Endothelial cell of umbilical vein (primary cell): Measurements from ENCODE around the gene NRXN3. TPM values are rescaled to one million over a fixed set of nuclear protein-coding genes. Genes with fewer than 3 reads are reported as not detected.

ENCODE experiments used
- BruUV-seq: library from RNA; stranded (reverse); fragments of 400-500 nt; replicated peaks from 2 replicates; lab custom pipeline; 2021; lab: Mats Ljungman, UMichigan
- CTCF ChIA-PET: fragments of 300-600, 350-600 bp; sonication (Branson Sonifier 250); formaldehyde crosslinking; loops from one replicate; lab custom pipeline; 2021; ENCODE audit warnings: antibody characterized with exemption, inconsistent platforms; lab: Charles Lee
- POLR2A ChIA-PET: fragments of 300-600, 350-600 bp; sonication (Branson Sonifier 250); formaldehyde crosslinking; loops from one replicate; lab custom pipeline; 2021; ENCODE audit warnings: antibody characterized with exemption, inconsistent platforms; lab: Charles Lee
- DNase-seq: peaks from one replicate; pipeline ENCODE4 v3.0.0-alpha.2; 2011; ENCODE audit warnings: low read depth, low spot score
- FAIRE-seq: peaks from 2 replicates; lab custom pipeline; 2011; peaks lifted over from hg19 to GRCh38; lab: Jason Lieb, UNC
- H2AFZ ChIP-seq: 2 replicates; pipeline ENCODE4 v1.6.0; 2012; ENCODE audit warnings: low read depth, low read length, control low read depth, inconsistent platforms
- H3K27ac ChIP-seq: 2 replicates; pipeline ENCODE4 v1.5.1; 2011; ENCODE audit warnings: low read depth, mild to moderate bottlenecking, control low read depth, low read length, moderate library complexity; ENCODE audit not compliant: insufficient read depth
- H3K27me3 ChIP-seq, 2 experiments: 2 replicates each; pipeline versions ENCODE4 v1.6.0 to v1.6.1; 2011; ENCODE audit warnings: low read length in 2 of 2, mixed read lengths in 1 of 2; ENCODE audit not compliant: control insufficient read depth in 2 of 2, insufficient read depth in 2 of 2
- H3K36me3 ChIP-seq, 2 experiments: 2 replicates in 1 of 2; 3 replicates in 1 of 2; pipeline ENCODE4 v1.5.1; 2011; ENCODE audit warnings: low read length in 2 of 2, mild to moderate bottlenecking in 1 of 2, moderate library complexity in 1 of 2; ENCODE audit not compliant: control insufficient read depth in 2 of 2, insufficient read depth in 2 of 2; ENCODE audit errors: extremely low read depth in 1 of 2
- H3K4me1 ChIP-seq: 3 replicates; pipeline ENCODE4 v1.5.1; 2011; ENCODE audit warnings: mild to moderate bottlenecking, low read length; ENCODE audit not compliant: control insufficient read depth, insufficient read depth; ENCODE audit errors: extremely low read depth
- H3K4me2 ChIP-seq: 2 replicates; pipeline ENCODE4 v1.6.1; 2011; ENCODE audit warnings: low read length, control low read depth, mixed read lengths; ENCODE audit not compliant: insufficient read depth
- H3K4me3 ChIP-seq, 3 experiments: fragments of 200-600 bp in 1 of 3; sonication (generic), shearing (Covaris generic) in 1 of 3; replicated peaks in 1 of 3; 2 replicates each; pipeline ENCODE4 v1.5.1; 2011 to 2016; ENCODE audit warnings: control low read depth in 3 of 3, low read length in 3 of 3, mild to moderate bottlenecking in 2 of 3, inconsistent platforms in 1 of 3, low read depth in 1 of 3, moderate library complexity in 1 of 3; ENCODE audit not compliant: insufficient read depth in 1 of 3
- H3K79me2 ChIP-seq: 2 replicates; pipeline ENCODE4 v1.6.0; 2012; ENCODE audit warnings: low read length, inconsistent platforms; ENCODE audit not compliant: control insufficient read depth, insufficient read depth
- H3K9ac ChIP-seq: replicated peaks from 2 replicates; pipeline ENCODE3; 2011; ENCODE audit warnings: low read length, control low read depth; ENCODE audit not compliant: insufficient read depth; ENCODE audit errors: extremely low read depth
- H3K9me1 ChIP-seq: replicated peaks from 3 replicates; pipeline ENCODE4 v1.6.0; 2011; ENCODE audit warnings: mild to moderate bottlenecking, low read length; ENCODE audit not compliant: control insufficient read depth, insufficient read depth; ENCODE audit errors: extremely low read depth
- H3K9me3 ChIP-seq: replicated peaks from 2 replicates; pipeline ENCODE4 v1.5.1; 2012; ENCODE audit warnings: low read length, inconsistent platforms; ENCODE audit not compliant: control insufficient read depth, insufficient read depth
- H4K20me1 ChIP-seq: replicated peaks from 2 replicates; pipeline ENCODE3; 2011; ENCODE audit warnings: mild to moderate bottlenecking, low read length; ENCODE audit not compliant: control insufficient read depth, insufficient read depth; ENCODE audit errors: extremely low read depth
- EZH2 ChIP-seq: IDR thresholded peaks from 2 replicates; pipeline ENCODE4 v1.6.1; 2012; ENCODE audit warnings: borderline replicate concordance, low read depth, mild to moderate bottlenecking, moderate library complexity, low read length, inconsistent platforms; ENCODE audit not compliant: severe bottlenecking
- GATA2 ChIP-seq: IDR thresholded peaks from 2 replicates; pipeline ENCODE4 v1.7.0; 2011; ENCODE audit warnings: low read depth, mild to moderate bottlenecking, moderate library complexity, mixed read lengths, low read length; ENCODE audit not compliant: insufficient read length, insufficient read depth
- MAX ChIP-seq: IDR thresholded peaks from 2 replicates; pipeline ENCODE4 v1.6.1; 2011; ENCODE audit not compliant: insufficient read depth, insufficient read length
- MYC ChIP-seq: IDR thresholded peaks from one replicate; pipeline ENCODE4 v1.6.1; 2011; ENCODE audit warnings: mild to moderate bottlenecking, low read depth, low read length
- POLR2A ChIP-seq: IDR thresholded peaks from 2 replicates; pipeline ENCODE4 v1.6.1; 2012; ENCODE audit warnings: low read depth, mild to moderate bottlenecking, control low read depth, low read length
- POLR2AphosphoS5 ChIP-seq: IDR thresholded peaks from 2 replicates; pipeline ENCODE4 v1.6.1; 2012; ENCODE audit warnings: low read depth, mild to moderate bottlenecking, control low read depth, low read length, moderate library complexity; ENCODE audit not compliant: insufficient read depth
- dilution Hi-C: fragments of 300-500 bp; cut with MboI; formaldehyde crosslinking; loops from one replicate; pipeline ENCODE4 v1.15.0; 2019; ENCODE audit warnings: low sequenced_read_pairs; ENCODE audit not compliant: extremely low pct_ligation_motif_present
- intact Hi-C: fragments of 100-400 bp; cut with micrococcal nuclease; formaldehyde crosslinking; loops from one replicate; pipeline ENCODE4 v1.10.0; 2022
- polyA plus RNA-seq, 4 experiments: library from polyadenylated mRNA; depleted of rRNA in 3 of 4; stranded (reverse) in 3 of 4; unstranded in 1 of 4; fragments of >200 nt; gene quantifications; 2 replicates each; pipeline versions ENCODE4 v1.2.1 to v1.2.3, GENCODE V29; 2011 to 2012; ENCODE audit warnings: missing spikeins in 1 of 4
- total RNA-seq: library from RNA; stranded (reverse); gene quantifications from 2 replicates; pipeline ENCODE4 v1.2.3, GENCODE V29; 2021
- TF ChIP-seq, protein P1 (sequence below), 2 donors: IDR thresholded peaks; 1 replicate in 1 of 2; 2 replicates in 1 of 2; pipeline ENCODE4 v1.5.1; 2011; ENCODE audit warnings: low read length in 2 of 2, mild to moderate bottlenecking in 2 of 2, moderate library complexity in 2 of 2, control low read depth in 1 of 2, inconsistent platforms in 1 of 2, low read depth in 1 of 2; ENCODE audit not compliant: insufficient read depth in 1 of 2; ENCODE audit errors: extremely low read depth in 1 of 2

Gene NRXN3
- total and polyA plus RNA-seq, 2 donors (not counting 3 experiments of a cell fraction or from before 2014, with no cell fraction given) = 0.72 to 4.2 TPM

DNA sequence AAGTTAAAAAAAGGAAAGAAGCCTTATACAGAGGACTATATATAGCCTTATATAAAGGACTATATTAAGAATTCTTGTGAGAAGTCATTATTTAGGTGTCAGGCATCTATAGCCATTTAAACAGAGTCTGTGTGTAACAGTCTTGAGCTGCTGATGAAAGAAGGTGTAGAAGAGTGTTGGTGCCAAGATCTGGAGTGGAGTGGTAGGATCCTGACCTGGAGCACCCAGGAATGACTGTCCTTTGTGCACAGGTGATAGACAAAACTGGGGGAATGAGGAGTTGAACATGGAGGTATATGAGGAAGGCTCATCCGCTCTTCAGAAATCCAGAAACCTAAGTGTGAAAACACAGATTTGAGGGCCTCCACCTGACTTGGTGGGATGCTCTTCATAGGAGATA is 747.3 kb downstream of the NRXN3 start:
- Histone ChIP-seq H3K9me1 (no peaks in the 10 kb centered on the region), H4K20me1 (no peaks in the 10 kb centered on the region), H3K36me3 (no peaks in the 10 kb centered on the region), H3K9me3 (no peaks in the 10 kb centered on the region), H3K27me3 (peaks cover 0 to under 1% of the 10 kb centered on the region in 2 experiments), H2AFZ (no peak overlapping the region), H3K9ac (no peak overlapping the region), H3K4me3 (no peak overlapping the region), H3K79me2 (no peaks in the 10 kb centered on the region), H3K4me1 (peaks cover 19% of the 10 kb centered on the region), H3K27ac (no peak overlapping the region), H3K4me2 (no peak overlapping the region)
- dilution Hi-C loops = no loop called here
- FAIRE-seq (no peak), DNase-seq (no peak)
- POLR2A ChIA-PET = no interaction called here
- BruUV-seq = no TSS peak
- intact Hi-C loops = no loop called here
- CTCF ChIA-PET = no interaction called here
- TF ChIP-seq POLR2A (no peak), MAX (no peak), GATA2 (no peak), MYC (no peak), EZH2 (no peak), POLR2AphosphoS5 (no peak)
- TF ChIP-seq, protein P1, sequence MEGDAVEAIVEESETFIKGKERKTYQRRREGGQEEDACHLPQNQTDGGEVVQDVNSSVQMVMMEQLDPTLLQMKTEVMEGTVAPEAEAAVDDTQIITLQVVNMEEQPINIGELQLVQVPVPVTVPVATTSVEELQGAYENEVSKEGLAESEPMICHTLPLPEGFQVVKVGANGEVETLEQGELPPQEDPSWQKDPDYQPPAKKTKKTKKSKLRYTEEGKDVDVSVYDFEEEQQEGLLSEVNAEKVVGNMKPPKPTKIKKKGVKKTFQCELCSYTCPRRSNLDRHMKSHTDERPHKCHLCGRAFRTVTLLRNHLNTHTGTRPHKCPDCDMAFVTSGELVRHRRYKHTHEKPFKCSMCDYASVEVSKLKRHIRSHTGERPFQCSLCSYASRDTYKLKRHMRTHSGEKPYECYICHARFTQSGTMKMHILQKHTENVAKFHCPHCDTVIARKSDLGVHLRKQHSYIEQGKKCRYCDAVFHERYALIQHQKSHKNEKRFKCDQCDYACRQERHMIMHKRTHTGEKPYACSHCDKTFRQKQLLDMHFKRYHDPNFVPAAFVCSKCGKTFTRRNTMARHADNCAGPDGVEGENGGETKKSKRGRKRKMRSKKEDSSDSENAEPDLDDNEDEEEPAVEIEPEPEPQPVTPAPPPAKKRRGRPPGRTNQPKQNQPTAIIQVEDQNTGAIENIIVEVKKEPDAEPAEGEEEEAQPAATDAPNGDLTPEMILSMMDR (IDR thresholded peaks at IDR 0.05; ENCODE audit: extremely low read depth in 1 of 2, insufficient read depth in 1 of 2, low read depth in 1 of 2, low read length in 2 of 2) = no peak
